ENCODE data around the gene WAC.

DNA sequence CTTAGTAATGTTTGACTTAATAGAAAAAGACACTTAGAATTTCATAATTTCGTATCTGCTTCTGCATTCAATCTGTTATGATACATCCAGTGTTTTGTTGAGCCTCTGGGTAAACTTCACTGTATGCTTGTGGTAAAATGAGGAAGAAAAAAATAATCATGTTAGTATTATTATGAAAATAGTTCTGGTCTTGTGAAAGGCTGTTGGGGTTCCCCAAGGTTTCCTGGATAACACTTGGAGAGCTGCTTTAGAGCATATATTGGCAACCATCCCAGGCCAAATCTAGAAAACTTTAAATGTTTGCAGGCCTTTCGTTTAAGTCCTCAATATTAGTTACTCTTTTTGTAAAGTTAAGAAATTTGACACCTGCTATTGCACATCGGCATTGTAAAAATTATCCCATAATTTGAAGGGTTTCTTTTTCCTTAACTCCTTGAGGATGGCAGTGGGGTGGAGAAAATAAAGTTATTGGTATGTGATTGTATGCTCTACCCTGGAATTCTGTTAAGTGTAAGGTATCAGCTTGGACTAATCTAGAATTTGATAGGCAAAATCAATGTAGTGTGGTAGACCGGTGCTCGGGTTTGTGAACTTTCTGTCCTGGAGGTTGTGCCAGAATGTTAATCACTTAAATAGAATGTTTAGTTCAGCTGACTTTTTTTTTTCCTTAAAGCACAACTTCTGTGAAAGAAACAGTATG lies 54.5 kb downstream of the WAC start:
- TF ChIP-seq, protein P1, sequence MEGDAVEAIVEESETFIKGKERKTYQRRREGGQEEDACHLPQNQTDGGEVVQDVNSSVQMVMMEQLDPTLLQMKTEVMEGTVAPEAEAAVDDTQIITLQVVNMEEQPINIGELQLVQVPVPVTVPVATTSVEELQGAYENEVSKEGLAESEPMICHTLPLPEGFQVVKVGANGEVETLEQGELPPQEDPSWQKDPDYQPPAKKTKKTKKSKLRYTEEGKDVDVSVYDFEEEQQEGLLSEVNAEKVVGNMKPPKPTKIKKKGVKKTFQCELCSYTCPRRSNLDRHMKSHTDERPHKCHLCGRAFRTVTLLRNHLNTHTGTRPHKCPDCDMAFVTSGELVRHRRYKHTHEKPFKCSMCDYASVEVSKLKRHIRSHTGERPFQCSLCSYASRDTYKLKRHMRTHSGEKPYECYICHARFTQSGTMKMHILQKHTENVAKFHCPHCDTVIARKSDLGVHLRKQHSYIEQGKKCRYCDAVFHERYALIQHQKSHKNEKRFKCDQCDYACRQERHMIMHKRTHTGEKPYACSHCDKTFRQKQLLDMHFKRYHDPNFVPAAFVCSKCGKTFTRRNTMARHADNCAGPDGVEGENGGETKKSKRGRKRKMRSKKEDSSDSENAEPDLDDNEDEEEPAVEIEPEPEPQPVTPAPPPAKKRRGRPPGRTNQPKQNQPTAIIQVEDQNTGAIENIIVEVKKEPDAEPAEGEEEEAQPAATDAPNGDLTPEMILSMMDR (IDR thresholded peaks at IDR 0.05 in 4 of 5, conservative IDR thresholded peaks at IDR 0.05 in 1 of 5) = no peak
- no peak for TF ChIP-seq POLR2A (IDR thresholded peaks at IDR 0.05)

Measured in gastrocnemius medialis (tissue), 4 donors.